AG10803 (cell line): Measurements from ENCODE around the gene MGMT.

Experiments
- DNase-seq: peaks from one replicate; pipeline ENCODE4 v3.0.0; 2010; ENCODE audit warnings: low read depth
- H3K4me3 ChIP-seq: 2 replicates; pipeline ENCODE4 v1.5.1; 2011; ENCODE audit warnings: mild to moderate bottlenecking, low read length, control low read depth
- TF ChIP-seq, protein P1 (sequence below): conservative IDR thresholded peaks from 2 replicates; pipeline ENCODE4 v1.5.1; 2011; ENCODE audit warnings: mild to moderate bottlenecking, low read length, control low read depth, inconsistent platforms

Gene MGMT

DNA sequence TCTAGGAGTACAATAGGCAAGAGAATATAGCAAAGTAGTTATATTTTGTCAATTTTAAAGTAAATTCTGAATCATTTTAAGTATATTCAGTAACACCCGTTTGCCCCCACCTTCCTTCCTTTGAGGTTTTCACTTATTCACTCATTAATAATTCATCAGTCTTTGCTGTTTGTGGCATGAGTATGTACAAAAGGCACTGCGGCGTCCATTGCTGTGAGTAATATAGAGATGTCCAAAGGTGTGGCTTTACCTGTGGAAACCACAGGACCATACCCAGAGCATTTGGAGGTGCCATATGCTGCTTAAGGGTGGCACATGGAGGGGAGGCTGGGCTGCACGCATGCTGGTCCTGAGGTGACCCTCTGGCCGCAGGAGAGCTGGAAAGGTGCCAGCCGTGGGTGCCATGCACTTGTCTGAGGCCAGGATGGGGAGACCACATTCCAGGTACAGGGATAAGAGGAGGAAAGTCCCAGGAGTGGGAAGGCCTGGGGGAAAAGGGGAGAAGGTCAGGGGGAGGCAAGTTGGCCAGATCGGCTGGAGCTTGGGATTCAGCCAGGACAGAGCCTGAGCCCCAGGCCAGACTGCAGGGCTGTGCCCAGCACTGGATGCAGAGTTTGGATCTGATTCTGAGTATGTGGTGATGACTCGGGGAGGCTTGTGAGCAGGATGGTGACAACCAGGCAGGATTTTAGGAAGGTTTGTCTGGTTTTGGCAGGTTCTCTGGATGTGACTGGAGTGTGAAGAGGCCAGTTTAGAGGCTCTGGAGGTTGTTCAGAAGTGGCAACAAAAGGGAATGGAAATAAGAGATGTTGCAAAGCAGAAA is 223.4 kb downstream of the MGMT start:
- TF ChIP-seq, protein P1, sequence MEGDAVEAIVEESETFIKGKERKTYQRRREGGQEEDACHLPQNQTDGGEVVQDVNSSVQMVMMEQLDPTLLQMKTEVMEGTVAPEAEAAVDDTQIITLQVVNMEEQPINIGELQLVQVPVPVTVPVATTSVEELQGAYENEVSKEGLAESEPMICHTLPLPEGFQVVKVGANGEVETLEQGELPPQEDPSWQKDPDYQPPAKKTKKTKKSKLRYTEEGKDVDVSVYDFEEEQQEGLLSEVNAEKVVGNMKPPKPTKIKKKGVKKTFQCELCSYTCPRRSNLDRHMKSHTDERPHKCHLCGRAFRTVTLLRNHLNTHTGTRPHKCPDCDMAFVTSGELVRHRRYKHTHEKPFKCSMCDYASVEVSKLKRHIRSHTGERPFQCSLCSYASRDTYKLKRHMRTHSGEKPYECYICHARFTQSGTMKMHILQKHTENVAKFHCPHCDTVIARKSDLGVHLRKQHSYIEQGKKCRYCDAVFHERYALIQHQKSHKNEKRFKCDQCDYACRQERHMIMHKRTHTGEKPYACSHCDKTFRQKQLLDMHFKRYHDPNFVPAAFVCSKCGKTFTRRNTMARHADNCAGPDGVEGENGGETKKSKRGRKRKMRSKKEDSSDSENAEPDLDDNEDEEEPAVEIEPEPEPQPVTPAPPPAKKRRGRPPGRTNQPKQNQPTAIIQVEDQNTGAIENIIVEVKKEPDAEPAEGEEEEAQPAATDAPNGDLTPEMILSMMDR, result no peak
- DNase-seq, result no peak

DNA sequence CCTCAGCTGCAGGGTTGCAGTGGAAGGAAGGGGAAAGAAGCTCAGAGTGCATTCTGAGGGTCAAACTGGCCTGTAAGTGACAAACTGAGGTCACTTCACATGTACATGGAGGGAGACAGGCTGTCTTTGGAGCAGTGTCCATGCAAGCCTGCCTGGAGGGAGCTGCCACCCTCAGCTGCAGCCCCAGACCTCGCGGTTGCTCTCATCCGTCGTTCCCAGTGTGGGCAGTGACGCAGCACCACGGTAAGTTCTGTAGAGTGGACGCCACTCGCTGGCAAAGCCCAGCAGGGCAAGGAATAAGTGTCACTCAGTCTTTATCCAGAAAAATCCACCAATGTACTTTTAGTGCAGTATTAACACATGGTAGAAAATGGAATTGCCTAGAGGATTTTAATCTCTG is 225.7 kb downstream of the MGMT start:
- no peak overlapping the region for H3K4me3 ChIP-seq
- no peak for DNase-seq
- TF ChIP-seq, protein P1, result no peak

More for the DNA sequence above, 223.4 kb downstream of the MGMT start:
- no peak overlapping the region for H3K4me3 ChIP-seq

DNA sequence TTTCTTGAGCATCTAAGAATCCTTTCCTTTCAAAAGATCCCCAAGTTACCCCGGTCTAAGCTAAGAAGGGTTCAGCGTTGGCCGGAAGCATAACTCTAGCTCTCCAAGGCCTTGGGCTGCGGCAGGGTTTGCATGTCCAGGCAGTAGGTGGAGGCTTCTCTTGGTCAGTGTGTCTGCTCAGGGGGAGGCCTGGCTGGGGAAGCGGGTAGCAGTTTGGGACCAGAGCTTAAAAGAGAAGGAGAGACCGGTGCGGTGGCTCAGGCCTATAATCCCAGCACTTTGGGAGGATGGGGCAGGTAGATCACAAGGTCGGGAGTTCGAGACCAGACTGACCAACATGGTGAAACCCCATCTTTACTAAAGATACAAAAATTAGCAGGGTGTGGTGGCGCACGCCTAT is 226.3 kb downstream of the MGMT start:
- TF ChIP-seq, protein P1, result no peak
- H3K4me3 ChIP-seq, result no peak overlapping the region
- DNase-seq, result no peak

- no peak overlapping the region for H3K4me3 ChIP-seq
- TF ChIP-seq, protein P1, result no peak
- DNase-seq, result no peak
Observed at GRCh38 chr10:129694184-129694583, 227.1 kb downstream of the MGMT start.

- peak; percentile 6 for DNase-seq
- H3K4me3 ChIP-seq, result no peak overlapping the region
- TF ChIP-seq, protein P1, result no peak
Observed at GRCh38 chr10:129694691-129695243, 227.7 kb downstream of the MGMT start.

- no peak for DNase-seq
- TF ChIP-seq, protein P1, result no peak
- no peak overlapping the region for H3K4me3 ChIP-seq
Observed at GRCh38 chr10:129695671-129696070, 228.6 kb downstream of the MGMT start.

GRCh38 chr10:129696636-129697035 is 229.6 kb downstream of the MGMT start:
- no peak overlapping the region for H3K4me3 ChIP-seq
- TF ChIP-seq, protein P1, result no peak
- no peak for DNase-seq
